D341Med (cell line): ENCODE results near the gene DOHH.

Experiments used
- DNase-seq: peaks from one replicate; pipeline ENCODE4 v3.0.0; 2012; ENCODE audit warnings: low spot score

DOHH gene

GRCh38 chr19:3503036-3503572 is 2.6 kb upstream of the DOHH start:
- no peak for DNase-seq

GRCh38 chr19:3501780-3502179 is 1.3 kb upstream of the DOHH start:
- DNase-seq: no peak

GRCh38 chr19:3499738-3500428 is 591 bp downstream of the DOHH start:
- peak; percentile 41 for DNase-seq

GRCh38 chr19:3497757-3498520 is 2.5 kb downstream of the DOHH start:
- DNase-seq: no peak

GRCh38 chr19:3496392-3497273 is 3.8 kb downstream of the DOHH start:
- no peak for DNase-seq

GRCh38 chr19:3494559-3494958 is 5.9 kb downstream of the DOHH start:
- DNase-seq: peak; percentile 25

GRCh38 chr19:3494051-3494450 is 6.4 kb downstream of the DOHH start:
- DNase-seq: peak; percentile 76

GRCh38 chr19:3493651-3494050 is 6.8 kb downstream of the DOHH start:
- DNase-seq: peak; percentile 28

- DNase-seq: no peak
Observed at GRCh38 chr19:3492919-3493318, 7.6 kb downstream of the DOHH start.

GRCh38 chr19:3492131-3492839 is 8.2 kb downstream of the DOHH start:
- peak; percentile 25 for DNase-seq

- DNase-seq: peak; percentile 25
Observed at GRCh38 chr19:3491396-3492119, 8.9 kb downstream of the DOHH start.

- DNase-seq: peak; percentile 58
Observed at GRCh38 chr19:3483226-3483628, 17.2 kb downstream of the DOHH start, which contains the start of gene SMIM44. Gene SMIM44 (minus strand): TSS chr19:3483441. CDS start chr19:3483403, 38 bp downstream.

- DNase-seq: peak; percentile 46
Observed at GRCh38 chr19:3482507-3483225, 17.8 kb downstream of the DOHH start.

GRCh38 chr19:3481241-3482090 is 19.0 kb downstream of the DOHH start:
- DNase-seq: no peak

- no peak for DNase-seq
Observed at GRCh38 chr19:3480383-3481091, 19.9 kb downstream of the DOHH start, which contains the start of gene SMIM24. Gene SMIM24 (minus strand): TSS chr19:3480525. CDS start chr19:3480463, 62 bp downstream.

- DNase-seq: peak; percentile 56
Observed at GRCh38 chr19:3479834-3480215, 20.6 kb downstream of the DOHH start.

- DNase-seq: peak; percentile 63
Observed at GRCh38 chr19:3479177-3479833, 21.2 kb downstream of the DOHH start.
